HUES64 (cell line): ENCODE measurements around the gene TRPV4.

Experiments used
- H3K27ac ChIP-seq: 2 replicates; pipeline ENCODE4 v1.7.0; 2013; ENCODE audit warnings: low read depth, low read length, inconsistent platforms
- H3K27me3 ChIP-seq: 2 replicates; pipeline ENCODE4 v1.6.1; 2013; ENCODE audit warnings: mild to moderate bottlenecking, low read length; ENCODE audit not compliant: insufficient read depth
- H3K36me3 ChIP-seq: 2 replicates; pipeline ENCODE4 v1.6.1; 2013; ENCODE audit warnings: mild to moderate bottlenecking, low read length; ENCODE audit not compliant: insufficient read depth
- H3K4me1 ChIP-seq: 2 replicates; pipeline ENCODE4 v1.6.1; 2013; ENCODE audit warnings: mild to moderate bottlenecking, low read length, moderate library complexity; ENCODE audit not compliant: insufficient read depth
- H3K4me3 ChIP-seq: 2 replicates; pipeline ENCODE4 v1.5.1; 2013; ENCODE audit warnings: mild to moderate bottlenecking, low read length, moderate library complexity
- H3K9ac ChIP-seq: 2 replicates; pipeline ENCODE4 v1.6.1; 2013; ENCODE audit warnings: mild to moderate bottlenecking, low read depth, low read length
- H3K9me3 ChIP-seq: 2 replicates; pipeline ENCODE4 v1.6.1; 2013; ENCODE audit warnings: low read depth, low read length; ENCODE audit not compliant: insufficient read depth
- WGBS: fragments of 150-250, 120-280 bp; methylation state at CpG from one replicate; pipeline ENCODE4 v1.1.7; 2013; ENCODE audit warnings: missing lambda C conversion rate; 5-methylcytosine and 5-hydroxymethylcytosine counted together

The TRPV4 gene

DNA sequence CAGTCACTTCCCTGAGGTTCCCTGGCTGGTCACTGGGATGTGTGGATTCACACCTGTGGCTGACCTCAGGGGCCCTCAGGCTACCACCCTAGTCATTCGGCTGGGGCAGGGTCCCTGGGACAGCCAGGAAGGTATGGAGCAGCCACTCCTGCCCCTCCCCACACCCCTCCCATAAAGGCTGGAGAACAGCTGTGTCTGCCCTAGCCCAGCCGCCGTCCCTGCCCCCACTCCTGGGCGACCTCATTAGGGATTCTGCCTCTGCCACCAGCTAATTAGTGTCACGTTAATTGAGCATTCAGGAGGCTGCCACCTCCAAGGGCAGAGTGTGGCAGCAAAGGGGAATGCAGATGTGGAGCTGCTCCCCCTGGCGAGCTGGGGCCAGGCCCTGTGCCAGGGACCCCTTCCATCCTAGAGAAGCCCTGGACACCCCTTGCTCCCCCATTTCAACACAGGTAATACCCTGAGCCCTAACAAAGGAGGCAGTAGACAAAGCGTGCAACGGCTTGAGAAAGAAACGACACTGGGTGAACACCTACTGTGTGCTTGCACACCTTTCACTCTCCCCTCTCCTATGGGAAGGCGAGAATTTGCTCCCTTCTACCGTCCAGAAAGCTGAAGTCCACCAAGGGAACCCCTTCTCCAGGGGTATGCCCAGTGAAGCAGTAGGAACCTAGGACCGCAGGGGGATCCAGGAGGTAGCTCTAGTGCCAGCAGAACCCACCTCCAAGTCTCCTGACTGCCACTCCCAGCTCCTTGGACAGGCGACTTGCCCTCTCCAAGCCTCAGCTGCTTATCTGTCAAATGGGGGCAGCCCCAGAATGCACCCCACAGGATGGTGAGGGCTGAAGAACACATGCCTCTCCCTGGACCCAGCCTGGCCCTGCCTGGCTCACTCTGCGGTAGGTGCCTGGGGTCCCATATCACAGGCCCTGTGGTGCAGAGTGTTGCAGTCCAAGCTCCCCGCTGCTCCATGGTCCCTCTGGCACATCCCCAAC, 74.5 kb downstream of the TRPV4 start:
- Histone ChIP-seq H3K4me1 (no peaks in the 10 kb centered on the region), H3K4me3 (no peak overlapping the region)

GRCh38 chr12:109757671-109758265, 75.4 kb downstream of the TRPV4 start:
- H3K27ac ChIP-seq, result no peak overlapping the region
- H3K9ac ChIP-seq, result no peak overlapping the region
- 78% methylated on average over 11 of the region's 11 CpGs for WGBS

More for the DNA sequence above, 74.5 kb downstream of the TRPV4 start:
- WGBS, result 69% methylated on average over 15 of the region's 15 CpGs
- H3K9ac ChIP-seq, result no peak overlapping the region
- no peaks in the 10 kb centered on the region for H3K36me3 ChIP-seq
- H3K9me3 ChIP-seq, result peaks cover 6% of the 10 kb centered on the region; the same call in 1 of the 2 replicates
- no peaks in the 10 kb centered on the region for H3K27me3 ChIP-seq
- H3K27ac ChIP-seq, result no peak overlapping the region

GRCh38 chr12:109756457-109756856, 76.7 kb downstream of the TRPV4 start:
- WGBS, result 89% methylated on average over 1 of the region's 1 CpG

More at GRCh38 chr12:109757671-109758265, 75.4 kb downstream of the TRPV4 start:
- H3K36me3 ChIP-seq, result no peaks in the 10 kb centered on the region
- H3K4me3 ChIP-seq, result no peak overlapping the region
- H3K27me3 ChIP-seq, result no peaks in the 10 kb centered on the region
- H3K9me3 ChIP-seq, result peaks cover 6% of the 10 kb centered on the region; the same call in 1 of the 2 replicates
- H3K4me1 ChIP-seq, result no peaks in the 10 kb centered on the region

GRCh38 chr12:109753959-109754358, 79.2 kb downstream of the TRPV4 start:
- H3K36me3 ChIP-seq, result no peaks in the 10 kb centered on the region
- H3K4me1 ChIP-seq, result no peaks in the 10 kb centered on the region
- H3K27me3 ChIP-seq, result no peaks in the 10 kb centered on the region
- no peak overlapping the region for H3K4me3 ChIP-seq
- 92% methylated on average over 2 of the region's 2 CpGs for WGBS
- H3K27ac ChIP-seq, result no peak overlapping the region
- H3K9me3 ChIP-seq, result peaks cover 6% of the 10 kb centered on the region; the same call in 1 of the 2 replicates
- no peak overlapping the region for H3K9ac ChIP-seq

More at GRCh38 chr12:109756457-109756856, 76.7 kb downstream of the TRPV4 start:
- H3K9ac ChIP-seq, result no peak overlapping the region
- H3K36me3 ChIP-seq, result no peaks in the 10 kb centered on the region
- H3K27ac ChIP-seq, result no peak overlapping the region
- H3K9me3 ChIP-seq, result peaks cover 6% of the 10 kb centered on the region; the same call in 1 of the 2 replicates
- no peak overlapping the region for H3K4me3 ChIP-seq
- no peaks in the 10 kb centered on the region for H3K4me1 ChIP-seq
- H3K27me3 ChIP-seq, result no peaks in the 10 kb centered on the region

GRCh38 chr12:109753054-109753401, 80.2 kb downstream of the TRPV4 start:
- no peak overlapping the region for H3K4me3 ChIP-seq
- no peak overlapping the region for H3K27ac ChIP-seq
- WGBS, result 92% methylated on average over 5 of the region's 5 CpGs
- no peaks in the 10 kb centered on the region for H3K36me3 ChIP-seq
- H3K9me3 ChIP-seq, result peaks cover 6% of the 10 kb centered on the region; the same call in 1 of the 2 replicates
- no peaks in the 10 kb centered on the region for H3K27me3 ChIP-seq
- no peaks in the 10 kb centered on the region for H3K4me1 ChIP-seq
- no peak overlapping the region for H3K9ac ChIP-seq

DNA sequence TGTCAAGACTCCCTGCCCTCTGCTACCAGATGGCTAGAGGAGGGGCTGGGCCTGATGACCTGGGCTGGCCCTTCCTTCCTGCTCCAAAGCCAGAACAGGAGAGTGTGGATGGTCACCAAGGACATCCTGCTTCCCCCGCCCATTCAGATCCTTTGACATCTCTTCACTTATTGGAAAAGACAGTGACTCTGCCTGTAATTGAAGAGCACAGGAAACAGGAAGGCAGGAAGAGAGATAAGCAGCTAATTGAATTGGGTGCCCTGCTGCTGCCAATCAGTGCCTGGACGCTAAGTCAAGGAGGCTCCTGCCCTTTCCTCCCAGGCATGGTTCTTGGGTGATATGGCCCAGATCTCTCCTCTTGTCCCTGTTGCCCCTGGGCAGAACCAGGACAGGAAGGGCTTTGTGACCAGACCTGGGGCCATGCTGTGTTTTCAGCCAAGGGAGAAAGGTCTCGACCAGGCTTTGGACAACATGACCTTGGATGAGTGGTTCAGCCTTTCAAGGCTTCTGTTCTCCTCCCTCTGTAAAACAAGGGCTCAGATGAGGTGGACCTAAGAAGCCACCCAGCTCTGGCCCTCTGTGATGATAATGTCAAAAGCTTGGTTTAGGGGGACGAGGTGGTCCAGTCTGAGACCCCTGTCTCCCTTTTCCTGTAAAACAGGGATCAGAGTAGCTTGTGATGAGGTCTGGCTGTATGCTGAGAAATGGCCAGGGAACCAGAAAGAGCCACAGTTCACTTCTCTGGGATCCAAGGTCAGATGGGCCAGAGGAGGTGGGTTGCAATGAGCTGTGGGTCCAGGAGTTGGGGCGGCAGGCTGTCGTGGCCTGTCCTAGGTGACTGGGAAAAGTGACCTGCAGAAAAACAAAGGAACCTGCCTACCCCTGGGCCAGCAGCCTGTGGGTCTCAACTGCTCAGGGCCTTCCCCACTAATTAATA, 80.8 kb downstream of the TRPV4 start:
- no peaks in the 10 kb centered on the region for H3K36me3 ChIP-seq
- 75% methylated on average over 6 of the region's 6 CpGs for WGBS

GRCh38 chr12:109744986-109745942, 87.9 kb downstream of the TRPV4 start:
- Histone ChIP-seq H3K36me3 (no peaks in the 10 kb centered on the region), H3K27me3 (no peaks in the 10 kb centered on the region), H3K27ac (no peak overlapping the region), H3K9me3 (no peaks in the 10 kb centered on the region), H3K4me1 (no peaks in the 10 kb centered on the region), H3K9ac (no peak overlapping the region), H3K4me3 (no peak overlapping the region)
- WGBS, result 88% methylated on average over 8 of the region's 8 CpGs

More for the DNA sequence above, 80.8 kb downstream of the TRPV4 start:
- Histone ChIP-seq H3K27ac (no peak overlapping the region), H3K9ac (no peak overlapping the region), H3K27me3 (no peaks in the 10 kb centered on the region), H3K9me3 (peaks cover 6% of the 10 kb centered on the region; the same call in 1 of the 2 replicates), H3K4me1 (no peaks in the 10 kb centered on the region), H3K4me3 (no peak overlapping the region)

- Histone ChIP-seq H3K4me1 (no peaks in the 10 kb centered on the region), H3K9me3 (no peaks in the 10 kb centered on the region), H3K4me3 (no peak overlapping the region), H3K36me3 (no peaks in the 10 kb centered on the region), H3K9ac (no peak overlapping the region), H3K27me3 (no peaks in the 10 kb centered on the region), H3K27ac (no peak overlapping the region)
- WGBS, result 95% methylated on average over 14 of the region's 14 CpGs
Measured at GRCh38 chr12:109744026-109744425, 89.2 kb downstream of the TRPV4 start.

- Histone ChIP-seq H3K4me3 (no peak overlapping the region), H3K9me3 (no peaks in the 10 kb centered on the region), H3K4me1 (0 out of 2 replicates have a peak, but pooled peaks cover under 1% of the 10 kb centered on the region), H3K27ac (no peak overlapping the region), H3K9ac (no peak overlapping the region), H3K27me3 (no peaks in the 10 kb centered on the region), H3K36me3 (no peaks in the 10 kb centered on the region)
- 92% methylated on average over 17 of the region's 17 CpGs for WGBS
Measured at GRCh38 chr12:109743076-109743910, 89.9 kb downstream of the TRPV4 start.
